IPS DF 6.9 (cell line): ENCODE measurements around the gene YAE1.
A peak's percentile ranks its signal among the peaks of the same experiment; 100 is the strongest.

Source experiments
- DNase-seq: peaks from one replicate; pipeline ENCODE4 v3.0.0-alpha.2; 2013; ENCODE audit warnings: low read depth, low spot score
- H3K27ac ChIP-seq: one replicate; pipeline ENCODE4 v1.5.1; 2013; ENCODE audit warnings: low read length, control low read depth
- H3K27me3 ChIP-seq: 2 replicates; pipeline ENCODE4 v1.6.1; 2013; ENCODE audit warnings: mild to moderate bottlenecking, low read length; ENCODE audit not compliant: control insufficient read depth, insufficient read depth
- H3K36me3 ChIP-seq: 2 replicates; pipeline ENCODE4 v1.6.1; 2013; ENCODE audit warnings: low read length; ENCODE audit not compliant: control insufficient read depth, insufficient read depth
- H3K4me1 ChIP-seq: 2 replicates; pipeline ENCODE4 v1.6.1; 2013; ENCODE audit warnings: low read length; ENCODE audit not compliant: control insufficient read depth, insufficient read depth
- H3K4me3 ChIP-seq: 2 replicates; pipeline ENCODE4 v1.5.1; 2013; ENCODE audit warnings: mild to moderate bottlenecking, low read length
- H3K9me3 ChIP-seq: 2 replicates; pipeline ENCODE4 v1.6.1; 2013; ENCODE audit warnings: low read length, inconsistent platforms; ENCODE audit not compliant: control insufficient read depth, insufficient read depth
- WGBS: extraction: QIAGEN DNeasy Blood & Tissue Kit; methylation state at CpG from one replicate; pipeline ENCODE4 v1.1.7; 2013; ENCODE audit warnings: mixed read lengths, missing lambda C conversion rate; ENCODE audit not compliant: insufficient read length, insufficient coverage; 5-methylcytosine and 5-hydroxymethylcytosine counted together

Gene YAE1

DNA sequence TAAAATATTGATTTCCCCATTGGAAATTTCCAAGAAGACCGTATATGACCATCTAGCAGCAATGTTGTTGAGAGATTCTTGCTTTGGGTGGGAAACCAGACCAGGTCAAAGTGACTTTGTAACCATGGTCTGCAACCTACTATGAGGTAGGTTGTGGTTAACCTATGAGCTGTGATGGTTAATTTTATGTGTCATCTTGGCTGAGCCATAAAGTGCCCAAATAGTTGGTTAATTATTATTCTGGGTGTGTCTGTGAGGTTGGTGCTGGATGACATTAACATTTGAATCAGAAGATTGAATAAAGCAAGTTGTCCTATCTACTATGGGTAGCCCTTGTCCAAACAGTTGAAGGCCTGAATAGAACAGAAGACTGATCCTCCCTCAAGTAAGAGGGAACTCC is 38.9 kb downstream of the YAE1 start:
- no peak for DNase-seq
- Histone ChIP-seq H3K4me3 (no peak overlapping the region), H3K4me1 (no peaks in the 10 kb centered on the region), H3K27me3 (peaks cover 4% of the 10 kb centered on the region; the same call in 1 of the 2 replicates), H3K27ac (no peak overlapping the region), H3K9me3 (no peaks in the 10 kb centered on the region), H3K36me3 (no peaks in the 10 kb centered on the region)
- no CpG with 5 or more reads among the region's 1 CpG for WGBS

DNA sequence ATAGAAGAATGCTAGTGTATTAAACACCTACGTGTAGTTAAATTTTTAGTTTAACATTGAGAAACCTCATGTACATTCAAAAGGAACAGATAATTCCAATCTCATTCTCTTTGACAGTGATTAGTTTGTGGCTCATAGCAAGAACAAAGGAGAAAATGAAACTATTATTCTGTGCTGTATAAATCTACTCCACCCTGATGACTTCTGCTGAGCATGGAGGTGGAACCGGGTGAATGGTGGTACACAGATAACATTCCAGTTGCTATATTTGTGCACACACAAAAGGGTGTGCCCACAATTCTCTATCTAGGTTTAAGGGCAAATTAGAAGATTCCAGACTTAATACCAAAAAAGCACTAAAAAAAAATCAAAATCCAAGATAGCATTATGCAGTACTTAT is 40.1 kb downstream of the YAE1 start:
- no CpG with 5 or more reads among the region's 2 CpGs for WGBS
- Histone ChIP-seq H3K4me3 (no peak overlapping the region), H3K27ac (no peak overlapping the region), H3K4me1 (no peaks in the 10 kb centered on the region), H3K27me3 (peaks cover 5% of the 10 kb centered on the region; the same call in 1 of the 2 replicates), H3K9me3 (no peaks in the 10 kb centered on the region), H3K36me3 (no peaks in the 10 kb centered on the region)
- DNase-seq, result no peak

GRCh38 chr7:39606941-39607340 is 40.7 kb downstream of the YAE1 start:
- H3K27ac ChIP-seq, result no peak overlapping the region
- H3K9me3 ChIP-seq, result no peaks in the 10 kb centered on the region
- WGBS, result no CpG with 5 or more reads among the region's 2 CpGs
- peaks cover 5% of the 10 kb centered on the region; the same call in 1 of the 2 replicates for H3K27me3 ChIP-seq
- H3K4me1 ChIP-seq, result no peaks in the 10 kb centered on the region
- no peak for DNase-seq
- no peak overlapping the region for H3K4me3 ChIP-seq
- no peaks in the 10 kb centered on the region for H3K36me3 ChIP-seq

DNA sequence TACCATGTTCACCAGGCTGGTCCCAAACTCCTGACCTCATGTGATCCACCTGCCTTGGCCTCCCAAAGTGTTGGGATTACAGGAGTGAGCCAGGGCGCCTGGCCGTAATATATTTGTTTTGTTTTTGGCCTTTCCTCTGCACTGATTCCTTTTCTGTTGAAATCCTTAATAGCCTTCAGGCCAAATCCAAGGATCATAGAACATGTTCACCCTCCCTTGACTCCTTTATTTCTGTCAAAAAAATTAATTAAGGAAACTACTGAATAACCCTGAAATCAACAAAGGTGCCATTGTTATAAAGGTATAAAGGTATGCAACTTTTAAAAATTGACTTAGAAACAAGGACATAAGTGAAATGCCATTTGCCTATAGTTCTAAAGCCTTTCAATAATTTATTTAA is 41.7 kb downstream of the YAE1 start:
- H3K27me3 ChIP-seq, result peaks cover 5% of the 10 kb centered on the region; the same call in 1 of the 2 replicates
- no peak overlapping the region for H3K27ac ChIP-seq
- H3K4me3 ChIP-seq, result no peak overlapping the region
- no peaks in the 10 kb centered on the region for H3K36me3 ChIP-seq
- no peaks in the 10 kb centered on the region for H3K9me3 ChIP-seq
- H3K4me1 ChIP-seq, result no peaks in the 10 kb centered on the region
- WGBS, result no CpG with 5 or more reads among the region's 2 CpGs
- no peak for DNase-seq

GRCh38 chr7:39608278-39608677 is 42.1 kb downstream of the YAE1 start:
- no peak overlapping the region for H3K27ac ChIP-seq

GRCh38 chr7:39609113-39609934 is 43.1 kb downstream of the YAE1 start:
- Histone ChIP-seq H3K27me3 (peaks cover 5% of the 10 kb centered on the region; the same call in 1 of the 2 replicates), H3K9me3 (no peaks in the 10 kb centered on the region), H3K4me3 (peak overlapping the region; percentile 40; the same call in 1 of the 2 replicates), H3K27ac (no peak overlapping the region), H3K36me3 (no peaks in the 10 kb centered on the region), H3K4me1 (no peaks in the 10 kb centered on the region)
- no peak for DNase-seq
- WGBS, result 100% methylated on average over 2 of the region's 36 CpGs

More at GRCh38 chr7:39608278-39608677, 42.1 kb downstream of the YAE1 start:
- no peaks in the 10 kb centered on the region for H3K36me3 ChIP-seq
- H3K27me3 ChIP-seq, result peaks cover 5% of the 10 kb centered on the region; the same call in 1 of the 2 replicates
- H3K9me3 ChIP-seq, result no peaks in the 10 kb centered on the region
- H3K4me3 ChIP-seq, result no peak overlapping the region
- no peak for DNase-seq
- H3K4me1 ChIP-seq, result no peaks in the 10 kb centered on the region
- 100% methylated on average over 1 of the region's 3 CpGs for WGBS

DNA sequence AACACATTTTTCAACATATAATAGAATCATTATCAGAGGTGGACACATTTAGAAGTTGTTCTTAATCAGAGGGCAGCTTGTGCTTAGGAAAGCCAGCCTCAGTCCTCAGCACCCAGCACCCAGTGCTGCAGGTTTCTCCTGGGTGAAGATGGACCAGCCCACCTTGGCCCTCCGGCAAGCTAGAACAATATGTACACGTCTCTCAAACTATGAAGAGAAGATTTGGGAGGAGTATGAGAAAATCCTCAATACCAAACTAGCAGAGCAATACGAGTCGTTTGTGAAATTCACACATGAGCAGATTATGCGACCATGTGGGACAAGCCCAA is 43.7 kb downstream of the YAE1 start:
- no CpG with 5 or more reads among the region's 5 CpGs for WGBS
- Histone ChIP-seq H3K36me3 (no peaks in the 10 kb centered on the region), H3K27me3 (peaks cover 5% of the 10 kb centered on the region; the same call in 1 of the 2 replicates), H3K4me3 (peak overlapping the region; percentile 40; the same call in 1 of the 2 replicates), H3K9me3 (no peaks in the 10 kb centered on the region), H3K27ac (no peak overlapping the region), H3K4me1 (no peaks in the 10 kb centered on the region)
- no peak for DNase-seq

- WGBS, result no CpG with 5 or more reads among the region's 4 CpGs
- no peak overlapping the region for H3K27ac ChIP-seq
- H3K4me3 ChIP-seq, result no peak overlapping the region
- H3K9me3 ChIP-seq, result no peaks in the 10 kb centered on the region
- H3K36me3 ChIP-seq, result no peaks in the 10 kb centered on the region
- DNase-seq, result no peak
- H3K4me1 ChIP-seq, result no peaks in the 10 kb centered on the region
- peaks cover 4% of the 10 kb centered on the region; the same call in 1 of the 2 replicates for H3K27me3 ChIP-seq
Measured at GRCh38 chr7:39613577-39613976, 47.4 kb downstream of the YAE1 start.

GRCh38 chr7:39614299-39614698 is 48.1 kb downstream of the YAE1 start:
- H3K36me3 ChIP-seq, result no peaks in the 10 kb centered on the region
- H3K9me3 ChIP-seq, result no peaks in the 10 kb centered on the region
- H3K4me1 ChIP-seq, result no peaks in the 10 kb centered on the region
- no peak overlapping the region for H3K27ac ChIP-seq
- H3K27me3 ChIP-seq, result peaks cover 4% of the 10 kb centered on the region; the same call in 1 of the 2 replicates
- no peak for DNase-seq
- no peak overlapping the region for H3K4me3 ChIP-seq
- WGBS, result no CpG with 5 or more reads among the region's 2 CpGs

- no peaks in the 10 kb centered on the region for H3K4me1 ChIP-seq
- no peaks in the 10 kb centered on the region for H3K36me3 ChIP-seq
- H3K27me3 ChIP-seq, result no peaks in the 10 kb centered on the region
- DNase-seq, result no peak
- H3K27ac ChIP-seq, result no peak overlapping the region
- H3K9me3 ChIP-seq, result no peaks in the 10 kb centered on the region
- H3K4me3 ChIP-seq, result no peak overlapping the region
- no CpG with 5 or more reads among the region's 1 CpG for WGBS
Measured at GRCh38 chr7:39615350-39615975, 49.3 kb downstream of the YAE1 start.
